ENCODE measurements around the gene HOXC11.

DNA sequence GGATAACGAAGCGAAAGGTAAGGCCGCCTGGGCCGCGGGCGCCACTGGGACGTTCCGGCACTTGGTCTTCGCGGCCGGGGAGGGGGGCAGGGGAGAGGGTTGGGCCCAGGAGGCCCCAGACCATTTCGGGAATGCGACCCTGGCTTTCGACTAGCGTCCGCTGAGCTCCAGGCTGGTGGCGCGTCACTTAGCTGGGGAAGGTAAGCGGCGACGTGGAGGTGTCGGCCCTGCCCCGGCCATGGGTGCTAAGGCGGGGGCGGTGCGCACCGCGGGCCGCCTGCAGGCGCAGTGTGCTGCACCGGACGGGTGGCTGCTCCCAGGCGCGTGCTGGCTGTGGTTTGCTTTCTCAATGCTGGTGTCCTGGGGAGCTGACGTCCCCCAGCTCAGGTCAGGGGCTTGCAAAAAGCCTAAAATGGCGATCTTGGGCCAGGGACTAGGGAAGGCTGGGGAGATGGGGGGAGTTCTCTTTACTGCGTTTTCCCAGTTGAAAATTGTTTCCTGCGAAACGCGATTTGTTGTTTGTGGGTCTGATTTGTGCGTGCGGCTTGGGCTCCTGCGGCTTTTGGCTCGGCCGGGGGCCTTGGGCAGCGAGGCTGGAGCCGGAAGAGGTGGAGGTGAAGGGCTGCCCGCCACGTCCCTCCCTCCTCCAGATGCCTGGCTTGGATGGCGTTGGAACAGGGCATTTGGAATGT is 13.2 kb downstream of the HOXC11 start:
- TF ChIP-seq POLR2A (IDR thresholded peaks at IDR 0.05), result no peak
- TF ChIP-seq CTCF (IDR thresholded peaks at IDR 0.05), result no peak
- TF ChIP-seq POLR2AphosphoS5 (IDR thresholded peaks at IDR 0.05), result no peak

Data from prostate gland (tissue), 2 donors.